Fibroblast of lung (primary cell): ENCODE data around the gene SERPINH1. TPM values are rescaled to one million over a fixed set of nuclear protein-coding genes. Genes with fewer than 3 reads are reported as not detected.
A peak's percentile ranks its signal among the peaks of the same experiment; 100 is the strongest.

Source experiments
- DNase-seq, 2 donors: peaks; one replicate each; pipeline versions ENCODE4 v3.0.0 to v3.0.0-alpha.2; 2010; ENCODE audit warnings: low read depth in 2 of 2
- H2AFZ ChIP-seq: 2 replicates; pipeline ENCODE4 v1.5.1; 2012; ENCODE audit warnings: low read length, control low read depth, inconsistent platforms
- H3K27ac ChIP-seq: 2 replicates; pipeline ENCODE4 v1.5.1; 2011; ENCODE audit warnings: low read length, control low read depth; ENCODE audit not compliant: insufficient read depth
- H3K27me3 ChIP-seq: 2 replicates; pipeline ENCODE4 v1.5.1; 2011; ENCODE audit warnings: mild to moderate bottlenecking, low read length; ENCODE audit not compliant: control insufficient read depth, insufficient read depth
- H3K36me3 ChIP-seq: 2 replicates; pipeline ENCODE4 v1.5.1; 2011; ENCODE audit warnings: low read length; ENCODE audit not compliant: control insufficient read depth, insufficient read depth
- H3K4me1 ChIP-seq: 2 replicates; pipeline ENCODE4 v1.5.1; 2011; ENCODE audit warnings: low read length; ENCODE audit not compliant: control insufficient read depth, insufficient read depth; ENCODE audit errors: extremely low read depth
- H3K4me2 ChIP-seq: 2 replicates; pipeline ENCODE4 v1.5.1; 2011; ENCODE audit warnings: low read length, control low read depth; ENCODE audit not compliant: insufficient read depth; ENCODE audit errors: extremely low read depth
- H3K4me3 ChIP-seq, 4 experiments: fragments of 200-600 bp in 1 of 4; sonication (generic) in 1 of 4; replicated peaks in 1 of 4; 2 replicates each; pipeline ENCODE4 v1.5.1; 2011 to 2016; ENCODE audit warnings: low read length in 4 of 4, low read depth in 3 of 4, mild to moderate bottlenecking in 3 of 4, control low read depth in 2 of 4, inconsistent platforms in 1 of 4, mixed read lengths in 1 of 4; ENCODE audit not compliant: insufficient read depth in 1 of 4; ENCODE audit errors: control extremely low read depth in 1 of 4
- H3K79me2 ChIP-seq: 2 replicates; pipeline ENCODE4 v1.5.1; 2012; ENCODE audit warnings: mild to moderate bottlenecking, low read length, inconsistent platforms; ENCODE audit not compliant: control insufficient read depth, insufficient read depth
- H3K9ac ChIP-seq: 2 replicates; pipeline ENCODE4 v1.5.1; 2011; ENCODE audit warnings: mild to moderate bottlenecking, low read length, control low read depth; ENCODE audit not compliant: insufficient read depth
- H3K9me3 ChIP-seq: 2 replicates; pipeline ENCODE4 v1.5.1; 2012; ENCODE audit warnings: low read depth, low read length; ENCODE audit not compliant: control insufficient read depth, insufficient read depth
- H4K20me1 ChIP-seq: 2 replicates; pipeline ENCODE4 v1.5.1; 2011; ENCODE audit warnings: low read length; ENCODE audit not compliant: control insufficient read depth, insufficient read depth; ENCODE audit errors: extremely low read depth
- CTCF ChIP-seq, 2 donors: IDR thresholded peaks in 1 of 2; conservative IDR thresholded peaks in 1 of 2; 1 replicate in 1 of 2; 2 replicates in 1 of 2; pipeline ENCODE4 v1.5.1; 2011 to 2012; ENCODE audit warnings: low read length in 2 of 2, control low read depth in 1 of 2, inconsistent platforms in 1 of 2, low read depth in 1 of 2, mild to moderate bottlenecking in 1 of 2
- EZH2 ChIP-seq: IDR thresholded peaks from 2 replicates; pipeline ENCODE4 v1.5.1; 2012; ENCODE audit warnings: low read length, control low read depth, mild to moderate bottlenecking; ENCODE audit errors: missing control alignments
- polyA plus RNA-seq, 2 donors: library from polyadenylated mRNA; depleted of rRNA in 1 of 2; stranded (reverse) in 1 of 2; unstranded in 1 of 2; fragments of >200 nt; gene quantifications; 2 replicates each; pipeline ENCODE4 v1.2.1, GENCODE V29; 2011 to 2012; ENCODE audit warnings: missing spikeins in 1 of 2
- total RNA-seq: library from RNA; depleted of rRNA; stranded (reverse); fragments of >200 nt; gene quantifications from 2 replicates; pipeline ENCODE4 v1.2.1, GENCODE V29; 2014

SERPINH1 gene
- total and polyA plus RNA-seq, 2 donors (not counting 1 experiment from before 2014, with no cell fraction given), result 491 to 750 TPM

GRCh38 chr11:75563978-75564552 is 2.0 kb downstream of the SERPINH1 start:
- Histone ChIP-seq H3K9me3 (no peaks in the 10 kb centered on the region), H3K4me2 (peak overlapping the region; percentile 94), H3K27ac (peak overlapping the region; percentile 91), H4K20me1 (peaks cover 9% of the 10 kb centered on the region), H3K36me3 (peaks cover 34% of the 10 kb centered on the region), H2AFZ (no peak overlapping the region), H3K4me3 (peak overlapping the region; percentile 89 to 99 (median 99)), H3K79me2 (peaks cover 73% of the 10 kb centered on the region), H3K27me3 (no peaks in the 10 kb centered on the region), H3K4me1 (peaks cover 40% of the 10 kb centered on the region), H3K9ac (peak overlapping the region; percentile 94)
- DNase-seq, result peak; percentile 85 to 91
- TF ChIP-seq CTCF (conservative IDR thresholded peaks at IDR 0.05 in 1 of 2, IDR thresholded peaks at IDR 0.05 in 1 of 2; ENCODE audit: low read depth in 1 of 2, low read length in 2 of 2) (peak; percentile 54 to 70), EZH2 (no peak)

- Histone ChIP-seq H3K27me3 (no peaks in the 10 kb centered on the region), H3K9ac (peak overlapping the region; percentile 94), H3K4me3 (peak overlapping the region; percentile 89 to 99 (median 99)), H3K4me2 (peak overlapping the region; percentile 94), H3K36me3 (peaks cover 42% of the 10 kb centered on the region), H3K27ac (peak overlapping the region; percentile 91), H4K20me1 (peaks cover 9% of the 10 kb centered on the region), H2AFZ (no peak overlapping the region), H3K4me1 (peaks cover 33% of the 10 kb centered on the region), H3K79me2 (peaks cover 83% of the 10 kb centered on the region), H3K9me3 (no peaks in the 10 kb centered on the region)
- TF ChIP-seq CTCF (conservative IDR thresholded peaks at IDR 0.05 in 1 of 2, IDR thresholded peaks at IDR 0.05 in 1 of 2; ENCODE audit: low read depth in 1 of 2, low read length in 2 of 2) (no peak), EZH2 (no peak)
- DNase-seq, result peak; percentile 67 to 73
Measured at GRCh38 chr11:75565221-75565814, 3.3 kb downstream of the SERPINH1 start.

- Histone ChIP-seq H4K20me1 (peaks cover 9% of the 10 kb centered on the region), H3K27ac (peak overlapping the region; percentile 91), H3K36me3 (peaks cover 50% of the 10 kb centered on the region), H3K27me3 (no peaks in the 10 kb centered on the region), H3K4me3 (peak overlapping the region; percentile 89 to 99 (median 99)), H3K4me1 (peaks cover 25% of the 10 kb centered on the region), H3K79me2 (peaks cover 90% of the 10 kb centered on the region), H3K9ac (peak overlapping the region; percentile 10), H2AFZ (no peak overlapping the region), H3K4me2 (peak overlapping the region; percentile 94), H3K9me3 (no peaks in the 10 kb centered on the region)
- DNase-seq, result no peak
- TF ChIP-seq EZH2 (no peak), CTCF (conservative IDR thresholded peaks at IDR 0.05 in 1 of 2, IDR thresholded peaks at IDR 0.05 in 1 of 2; ENCODE audit: low read depth in 1 of 2, low read length in 2 of 2) (no peak)
Measured at GRCh38 chr11:75565916-75566762, 4.1 kb downstream of the SERPINH1 start.
